Measurements from ENCODE around the gene GALNT13.

Gene GALNT13

GRCh38 chr2:153944800-153945199, 73.1 kb downstream of the GALNT13 start:
- no peak for DNase-seq (ENCODE audit: low spot score)

GRCh38 chr2:153946036-153946435, 74.3 kb downstream of the GALNT13 start:
- no peak for DNase-seq (ENCODE audit: low spot score)

- no peak for DNase-seq (ENCODE audit: low spot score)
Measured at GRCh38 chr2:153953761-153954160, 82.0 kb downstream of the GALNT13 start.

- DNase-seq (ENCODE audit: low spot score): no peak
Measured at GRCh38 chr2:153963256-153963655, 91.5 kb downstream of the GALNT13 start.

- DNase-seq (ENCODE audit: low spot score): no peak
Measured at GRCh38 chr2:153967248-153967973, 95.7 kb downstream of the GALNT13 start.

- DNase-seq (ENCODE audit: low spot score): no peak
Measured at GRCh38 chr2:153971250-153971649, 99.5 kb downstream of the GALNT13 start.

- no peak for DNase-seq (ENCODE audit: low spot score)
Measured at GRCh38 chr2:153971855-153972254, 100.1 kb downstream of the GALNT13 start.

- no peak for DNase-seq (ENCODE audit: low spot score)
Measured at GRCh38 chr2:153972412-153972811, 100.7 kb downstream of the GALNT13 start.

- no peak for DNase-seq (ENCODE audit: low spot score)
Measured at GRCh38 chr2:153986488-153987229, 114.9 kb downstream of the GALNT13 start.

GRCh38 chr2:153990771-153991170, 119.0 kb downstream of the GALNT13 start:
- DNase-seq (ENCODE audit: low spot score): no peak

- DNase-seq (ENCODE audit: low spot score): no peak
Measured at GRCh38 chr2:154013514-154013913, 141.8 kb downstream of the GALNT13 start.

- DNase-seq (ENCODE audit: low spot score): no peak
Measured at GRCh38 chr2:154015233-154015632, 143.5 kb downstream of the GALNT13 start.

GRCh38 chr2:154029504-154029903, 157.8 kb downstream of the GALNT13 start:
- no peak for DNase-seq (ENCODE audit: low spot score)

- DNase-seq (ENCODE audit: low spot score): no peak
Measured at GRCh38 chr2:154032220-154032619, 160.5 kb downstream of the GALNT13 start.

- no peak for DNase-seq (ENCODE audit: low spot score)
Measured at GRCh38 chr2:154046493-154046892, 174.8 kb downstream of the GALNT13 start.

GRCh38 chr2:154048905-154049304, 177.2 kb downstream of the GALNT13 start:
- DNase-seq (ENCODE audit: low spot score): no peak

GRCh38 chr2:154049561-154049960, 177.8 kb downstream of the GALNT13 start:
- DNase-seq (ENCODE audit: low spot score): no peak

- no peak for DNase-seq (ENCODE audit: low spot score)
Measured at GRCh38 chr2:154067124-154067523, 195.4 kb downstream of the GALNT13 start.

- DNase-seq (ENCODE audit: low spot score): no peak
Measured at GRCh38 chr2:154078926-154079325, 207.2 kb downstream of the GALNT13 start.

- no peak for DNase-seq (ENCODE audit: low spot score)
Measured at GRCh38 chr2:154092571-154092970, 220.8 kb downstream of the GALNT13 start.

- DNase-seq (ENCODE audit: low spot score): no peak
Measured at GRCh38 chr2:154093856-154094255, 222.1 kb downstream of the GALNT13 start.

GRCh38 chr2:154097833-154098398, 226.2 kb downstream of the GALNT13 start:
- peak; percentile 7 for DNase-seq (ENCODE audit: low spot score)

- DNase-seq (ENCODE audit: low spot score): no peak
Measured at GRCh38 chr2:154120706-154121105, 249.0 kb downstream of the GALNT13 start.
